Measurements from ENCODE around the gene NAA38.

NAA38 gene

DNA sequence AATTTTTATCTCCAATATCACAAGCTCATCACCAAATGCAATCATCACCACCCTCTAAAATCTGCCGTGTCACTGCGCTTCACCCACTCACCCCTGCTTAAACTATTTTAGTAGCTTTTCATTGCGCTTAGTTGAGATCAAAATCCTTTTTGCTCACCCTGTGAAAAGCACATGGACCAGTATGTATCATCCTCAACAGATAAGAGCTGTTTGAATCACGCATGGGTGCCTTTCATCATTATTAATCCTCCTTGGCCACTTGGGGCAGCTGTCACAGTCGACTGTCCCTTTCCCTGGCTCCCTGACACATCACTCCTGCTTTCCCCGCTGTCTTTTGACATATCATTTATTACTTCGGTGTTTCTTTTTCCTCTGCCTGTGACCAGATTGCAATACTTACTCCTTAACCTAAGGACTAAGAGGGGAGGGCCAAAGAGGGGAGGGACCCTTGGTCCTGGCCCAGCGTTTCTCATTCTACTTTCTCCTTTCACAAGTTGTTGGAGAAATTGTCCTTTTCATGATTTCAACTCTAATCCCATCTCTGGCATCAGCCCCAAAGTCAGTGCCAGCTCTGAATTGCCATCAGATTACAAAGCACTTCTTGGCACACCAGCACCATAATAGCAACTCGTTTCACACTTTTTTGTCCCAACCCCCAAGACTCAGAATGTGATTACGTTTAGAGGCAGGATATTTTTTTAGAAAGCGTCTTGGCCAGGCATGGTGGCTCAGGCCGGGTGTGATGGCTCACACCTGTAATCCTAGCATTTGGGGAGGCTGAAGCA, 32.0 kb downstream of the NAA38 start:
- no peak overlapping the region for H3K9ac ChIP-seq (ENCODE audit: low read depth, low read length)
- H3K27me3 ChIP-seq (ENCODE audit: control insufficient read depth, insufficient read depth, low read length), result peaks cover 23% of the 10 kb centered on the region
- H3K4me2 ChIP-seq (ENCODE audit: low read length), result no peak overlapping the region
- H3K36me3 ChIP-seq (ENCODE audit: insufficient read depth, low read length), result no peaks in the 10 kb centered on the region
- no peak overlapping the region for H3K4me3 ChIP-seq (ENCODE audit: low read length)
- no peaks in the 10 kb centered on the region for H3K9me3 ChIP-seq (replicated peaks; ENCODE audit: low read length)
- H3K4me1 ChIP-seq (ENCODE audit: control insufficient read depth, insufficient read depth, low read length), result peaks cover 10% of the 10 kb centered on the region

DNA sequence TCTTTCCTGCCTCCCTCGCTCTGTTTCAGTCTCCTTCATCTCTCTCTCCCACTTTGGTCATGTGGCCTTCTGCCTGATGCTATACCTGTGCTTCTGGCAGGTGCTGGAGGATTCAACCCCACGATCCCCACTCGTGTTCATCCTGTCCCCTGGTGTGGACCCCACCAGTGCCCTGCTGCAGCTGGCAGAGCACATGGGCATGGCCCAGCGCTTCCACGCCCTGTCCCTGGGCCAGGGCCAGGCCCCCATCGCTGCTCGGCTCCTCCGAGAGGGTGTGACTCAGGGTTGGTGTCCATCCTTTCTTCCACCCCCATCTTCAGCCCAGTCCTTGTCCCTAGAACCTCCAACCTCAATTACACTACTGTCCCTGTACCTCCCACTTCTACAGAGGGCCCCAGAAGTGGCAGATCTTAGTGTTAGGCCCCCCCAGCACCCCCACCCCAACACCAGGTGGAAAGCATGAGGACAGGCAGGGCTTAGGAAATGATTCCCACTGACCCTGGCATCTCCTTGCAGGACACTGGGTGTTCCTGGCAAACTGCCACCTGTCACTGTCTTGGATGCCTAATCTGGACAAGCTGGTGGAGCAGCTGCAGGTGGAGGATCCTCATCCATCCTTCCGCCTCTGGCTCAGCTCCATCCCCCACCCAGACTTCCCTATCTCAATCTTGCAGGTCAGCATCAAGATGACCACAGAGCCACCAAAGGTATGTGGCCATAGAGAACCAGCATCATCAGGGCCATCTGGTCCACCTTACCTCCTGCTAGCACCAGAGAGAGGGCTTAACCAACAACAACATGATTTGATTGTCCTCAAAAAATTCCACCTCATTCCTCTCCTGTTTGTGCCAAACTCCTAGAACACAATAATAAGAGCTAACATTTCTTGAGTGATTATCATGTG, 33.1 kb downstream of the NAA38 start:
- no peak overlapping the region for H3K9ac ChIP-seq (ENCODE audit: low read depth, low read length)
- no peak overlapping the region for H3K4me2 ChIP-seq (ENCODE audit: low read length)
- peaks cover 30% of the 10 kb centered on the region for H3K27me3 ChIP-seq (ENCODE audit: control insufficient read depth, insufficient read depth, low read length)

DNA sequence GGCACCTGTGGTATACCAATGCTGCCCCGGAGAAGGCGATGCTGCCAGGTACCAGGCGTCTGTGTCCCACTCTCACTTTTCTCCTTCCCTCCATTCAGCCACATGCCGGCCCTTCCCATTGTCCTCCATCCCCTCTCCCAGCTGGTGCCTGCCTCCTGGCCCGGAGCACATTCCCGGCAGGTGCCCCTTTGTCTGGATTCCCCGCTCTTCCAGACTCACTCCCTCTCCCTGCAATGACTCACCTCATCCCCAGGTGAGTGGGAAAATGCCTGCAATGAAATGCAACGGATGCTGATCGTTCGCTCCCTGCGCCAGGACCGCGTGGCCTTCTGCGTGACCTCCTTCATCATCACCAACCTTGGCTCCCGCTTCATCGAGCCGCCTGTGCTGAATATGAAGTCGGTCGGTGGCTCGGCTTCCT, 33.8 kb downstream of the NAA38 start:
- H3K4me1 ChIP-seq (ENCODE audit: control insufficient read depth, insufficient read depth, low read length), result peaks cover 10% of the 10 kb centered on the region
- H3K4me2 ChIP-seq (ENCODE audit: low read length), result no peak overlapping the region
- no peak overlapping the region for H3K4me3 ChIP-seq (ENCODE audit: low read length)
- no peak overlapping the region for H3K9ac ChIP-seq (ENCODE audit: low read depth, low read length)
- H3K36me3 ChIP-seq (ENCODE audit: insufficient read depth, low read length), result no peaks in the 10 kb centered on the region
- no peaks in the 10 kb centered on the region for H3K9me3 ChIP-seq (replicated peaks; ENCODE audit: low read length)
- peaks cover 36% of the 10 kb centered on the region for H3K27me3 ChIP-seq (ENCODE audit: control insufficient read depth, insufficient read depth, low read length)

More for the DNA sequence above, 33.1 kb downstream of the NAA38 start:
- no peaks in the 10 kb centered on the region for H3K36me3 ChIP-seq (ENCODE audit: insufficient read depth, low read length)
- H3K4me3 ChIP-seq (ENCODE audit: low read length), result no peak overlapping the region
- H3K9me3 ChIP-seq (replicated peaks; ENCODE audit: low read length), result no peaks in the 10 kb centered on the region
- H3K4me1 ChIP-seq (ENCODE audit: control insufficient read depth, insufficient read depth, low read length), result peaks cover 10% of the 10 kb centered on the region

DNA sequence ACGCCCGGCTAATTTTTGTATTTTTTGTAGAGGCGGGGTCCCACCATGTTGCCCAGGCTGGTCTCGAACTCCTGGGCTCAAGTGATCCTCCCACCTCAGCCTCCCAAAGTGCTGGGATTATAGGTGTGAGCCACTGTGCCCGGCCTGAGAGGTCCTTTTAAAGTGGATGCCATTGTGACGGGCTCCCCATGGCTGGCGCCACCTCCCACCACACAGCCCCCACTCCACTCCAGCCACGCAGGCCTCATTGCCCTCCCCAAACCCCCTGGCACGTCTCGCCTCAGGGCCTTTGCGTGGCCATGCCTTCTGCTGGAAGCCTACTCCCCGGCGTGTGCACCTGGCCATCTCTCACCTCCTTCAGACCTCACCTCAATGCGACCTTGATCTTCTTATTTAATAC, 35.2 kb downstream of the NAA38 start:
- Histone ChIP-seq H3K36me3 (ENCODE audit: insufficient read depth, low read length) (no peaks in the 10 kb centered on the region), H3K4me1 (ENCODE audit: control insufficient read depth, insufficient read depth, low read length) (peaks cover 10% of the 10 kb centered on the region), H3K27me3 (ENCODE audit: control insufficient read depth, insufficient read depth, low read length) (peaks cover 44% of the 10 kb centered on the region), H3K4me3 (ENCODE audit: low read length) (no peak overlapping the region), H3K4me2 (ENCODE audit: low read length) (no peak overlapping the region), H3K9me3 (replicated peaks; ENCODE audit: low read length) (no peaks in the 10 kb centered on the region), H3K9ac (ENCODE audit: low read depth, low read length) (no peak overlapping the region)

DNA sequence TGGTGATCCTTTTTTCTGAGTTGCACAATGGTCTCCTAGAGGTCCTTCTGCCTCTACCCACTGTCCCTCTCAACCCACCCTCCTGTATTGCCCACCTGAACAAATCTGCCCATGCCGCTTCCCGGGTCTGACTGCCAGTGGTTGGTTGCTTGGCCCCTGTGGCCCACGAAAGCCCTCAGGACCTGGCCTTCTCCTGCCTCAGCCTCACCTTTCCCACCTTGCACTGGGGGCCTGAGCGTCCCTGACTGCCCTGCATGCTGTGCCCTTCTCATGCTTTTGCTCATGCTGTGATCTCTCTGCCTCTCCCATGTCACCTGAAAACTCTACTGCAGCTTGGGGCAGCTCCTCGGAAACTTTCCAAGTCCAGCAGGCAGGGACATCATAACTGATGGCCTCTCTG, 37.1 kb downstream of the NAA38 start:
- Histone ChIP-seq H3K4me2 (ENCODE audit: low read length) (no peak overlapping the region), H3K9me3 (replicated peaks; ENCODE audit: low read length) (no peaks in the 10 kb centered on the region), H3K4me1 (ENCODE audit: control insufficient read depth, insufficient read depth, low read length) (peaks cover 4% of the 10 kb centered on the region), H3K27me3 (ENCODE audit: control insufficient read depth, insufficient read depth, low read length) (peaks cover 56% of the 10 kb centered on the region), H3K4me3 (ENCODE audit: low read length) (no peak overlapping the region), H3K36me3 (ENCODE audit: insufficient read depth, low read length) (no peaks in the 10 kb centered on the region), H3K9ac (ENCODE audit: low read depth, low read length) (no peak overlapping the region)

DNA sequence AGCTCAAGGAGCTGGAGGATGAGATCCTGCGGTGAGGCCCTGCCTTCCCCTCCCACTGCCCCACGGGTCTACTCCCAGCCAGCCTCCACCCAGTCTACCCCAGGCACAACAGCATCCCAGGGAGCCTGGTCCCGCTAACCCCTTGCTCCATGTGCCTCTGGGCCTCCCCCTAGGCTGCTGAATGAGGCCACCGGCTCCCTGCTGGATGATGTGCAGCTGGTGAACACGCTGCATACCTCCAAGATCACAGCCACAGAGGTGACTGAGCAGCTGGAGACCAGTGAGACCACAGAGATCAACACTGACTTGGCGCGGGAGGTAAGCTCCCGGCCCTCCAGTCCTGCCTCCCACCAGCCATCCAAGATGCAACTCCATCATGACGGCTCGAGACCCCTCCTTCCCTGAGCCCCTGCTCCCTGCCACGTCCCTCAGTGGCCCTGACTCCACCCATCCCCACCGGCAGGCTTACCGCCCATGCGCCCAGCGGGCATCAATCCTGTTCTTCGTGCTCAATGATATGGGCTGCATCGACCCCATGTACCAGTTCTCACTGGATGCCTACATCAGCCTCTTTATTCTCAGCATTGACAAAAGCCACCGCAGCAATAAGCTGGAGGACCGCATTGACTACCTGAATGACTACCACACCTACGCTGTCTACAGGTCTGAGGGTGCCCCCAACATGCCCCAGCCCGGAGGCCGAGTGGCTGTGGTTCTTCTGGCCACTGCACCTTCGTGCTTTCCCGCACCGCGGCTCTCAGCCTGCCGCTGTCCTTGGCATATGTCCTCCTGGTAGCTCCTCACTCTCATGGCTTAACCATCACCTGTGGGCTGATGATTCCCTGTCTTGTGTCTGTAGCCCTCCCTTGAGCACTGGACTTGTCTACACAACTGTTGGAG, 38.4 kb downstream of the NAA38 start:
- H3K36me3 ChIP-seq (ENCODE audit: insufficient read depth, low read length), result no peaks in the 10 kb centered on the region

DNA sequence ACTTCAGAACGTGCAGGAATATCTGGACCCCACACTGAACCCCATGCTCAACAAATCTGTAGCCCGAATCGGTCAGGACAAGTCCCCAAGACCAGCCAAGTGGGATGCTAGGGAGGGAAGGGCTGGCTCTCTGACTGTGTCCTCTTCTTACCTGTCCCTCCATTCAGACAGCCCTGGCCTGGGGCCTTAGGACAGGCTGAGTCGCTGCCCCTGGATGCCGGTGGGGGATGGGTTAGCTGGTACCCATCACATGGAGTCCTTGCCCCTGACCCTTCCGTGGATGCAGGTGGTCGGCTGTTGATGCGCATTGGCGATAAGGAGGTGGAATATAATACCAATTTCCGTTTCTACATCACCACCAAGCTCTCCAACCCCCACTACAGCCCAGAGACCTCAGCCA, 39.3 kb downstream of the NAA38 start:
- Histone ChIP-seq H3K4me3 (ENCODE audit: low read length) (no peak overlapping the region), H3K36me3 (ENCODE audit: insufficient read depth, low read length) (no peaks in the 10 kb centered on the region), H3K4me1 (ENCODE audit: control insufficient read depth, insufficient read depth, low read length) (no peaks in the 10 kb centered on the region), H3K27me3 (ENCODE audit: control insufficient read depth, insufficient read depth, low read length) (peaks cover 52% of the 10 kb centered on the region), H3K9ac (ENCODE audit: low read depth, low read length) (no peak overlapping the region), H3K4me2 (ENCODE audit: low read length) (no peak overlapping the region), H3K9me3 (replicated peaks; ENCODE audit: low read length) (no peaks in the 10 kb centered on the region)

More for the DNA sequence above, 38.4 kb downstream of the NAA38 start:
- H3K4me1 ChIP-seq (ENCODE audit: control insufficient read depth, insufficient read depth, low read length), result no peaks in the 10 kb centered on the region
- H3K9me3 ChIP-seq (replicated peaks; ENCODE audit: low read length), result no peaks in the 10 kb centered on the region
- H3K4me2 ChIP-seq (ENCODE audit: low read length), result no peak overlapping the region
- peaks cover 52% of the 10 kb centered on the region for H3K27me3 ChIP-seq (ENCODE audit: control insufficient read depth, insufficient read depth, low read length)
- no peak overlapping the region for H3K4me3 ChIP-seq (ENCODE audit: low read length)
- no peak overlapping the region for H3K9ac ChIP-seq (ENCODE audit: low read depth, low read length)

DNA sequence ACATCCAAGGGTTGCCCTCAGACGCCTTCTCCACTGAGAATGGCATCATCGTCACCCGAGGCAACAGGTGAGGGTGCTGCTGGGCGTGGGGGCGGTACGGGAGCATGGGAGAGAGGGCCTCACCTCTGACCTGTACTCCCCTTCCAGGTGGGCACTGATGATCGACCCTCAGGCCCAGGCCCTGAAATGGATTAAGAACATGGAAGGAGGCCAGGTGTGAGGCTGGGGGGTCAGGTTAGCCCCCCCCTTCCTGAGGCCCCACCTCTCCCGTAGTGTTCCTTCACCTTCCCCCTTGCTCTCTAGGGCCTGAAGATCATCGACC, 39.8 kb downstream of the NAA38 start:
- Histone ChIP-seq H3K4me1 (ENCODE audit: control insufficient read depth, insufficient read depth, low read length) (no peaks in the 10 kb centered on the region), H3K9me3 (replicated peaks; ENCODE audit: low read length) (no peaks in the 10 kb centered on the region), H3K27me3 (ENCODE audit: control insufficient read depth, insufficient read depth, low read length) (peaks cover 52% of the 10 kb centered on the region), H3K9ac (ENCODE audit: low read depth, low read length) (no peak overlapping the region), H3K4me3 (ENCODE audit: low read length) (no peak overlapping the region), H3K36me3 (ENCODE audit: insufficient read depth, low read length) (no peaks in the 10 kb centered on the region), H3K4me2 (ENCODE audit: low read length) (no peak overlapping the region)

DNA sequence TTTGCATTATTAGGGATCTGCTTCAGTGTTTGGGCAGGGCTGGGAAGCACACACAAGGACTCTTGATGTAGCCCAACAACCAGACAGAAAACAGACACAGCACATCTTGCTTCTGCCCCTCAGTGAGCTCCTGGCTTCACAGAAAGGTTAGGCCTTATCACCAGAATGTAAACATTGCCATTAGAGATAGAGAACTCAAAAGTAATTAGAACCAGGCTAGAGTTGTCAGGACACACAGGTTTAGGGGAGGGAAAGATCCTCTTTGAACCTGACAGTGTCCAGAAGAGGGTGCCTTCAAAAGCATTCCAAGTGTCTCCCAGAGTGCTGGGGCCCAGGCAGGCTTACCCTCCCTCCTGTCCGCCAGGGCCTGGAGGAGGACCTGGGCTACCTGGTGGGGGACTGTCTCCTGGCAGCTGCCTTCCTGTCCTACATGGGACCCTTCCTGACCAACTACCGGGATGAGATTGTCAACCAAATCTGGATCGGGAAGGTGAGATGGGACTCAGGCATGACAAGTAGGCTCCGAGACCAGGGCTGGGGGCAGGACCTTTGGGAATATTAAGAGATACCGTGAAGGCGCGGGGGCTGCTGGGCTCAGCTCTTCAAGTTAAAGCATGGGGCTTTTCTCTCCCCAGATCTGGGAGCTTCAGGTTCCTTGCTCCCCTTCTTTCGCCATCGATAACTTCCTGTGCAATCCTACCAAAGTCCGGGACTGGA, 40.3 kb downstream of the NAA38 start:
- Histone ChIP-seq H3K4me1 (ENCODE audit: control insufficient read depth, insufficient read depth, low read length) (no peaks in the 10 kb centered on the region), H3K9ac (ENCODE audit: low read depth, low read length) (no peak overlapping the region), H3K9me3 (replicated peaks; ENCODE audit: low read length) (no peaks in the 10 kb centered on the region), H3K4me3 (ENCODE audit: low read length) (no peak overlapping the region), H3K4me2 (ENCODE audit: low read length) (no peak overlapping the region), H3K27me3 (ENCODE audit: control insufficient read depth, insufficient read depth, low read length) (peaks cover 52% of the 10 kb centered on the region), H3K36me3 (ENCODE audit: insufficient read depth, low read length) (no peaks in the 10 kb centered on the region)

DNA sequence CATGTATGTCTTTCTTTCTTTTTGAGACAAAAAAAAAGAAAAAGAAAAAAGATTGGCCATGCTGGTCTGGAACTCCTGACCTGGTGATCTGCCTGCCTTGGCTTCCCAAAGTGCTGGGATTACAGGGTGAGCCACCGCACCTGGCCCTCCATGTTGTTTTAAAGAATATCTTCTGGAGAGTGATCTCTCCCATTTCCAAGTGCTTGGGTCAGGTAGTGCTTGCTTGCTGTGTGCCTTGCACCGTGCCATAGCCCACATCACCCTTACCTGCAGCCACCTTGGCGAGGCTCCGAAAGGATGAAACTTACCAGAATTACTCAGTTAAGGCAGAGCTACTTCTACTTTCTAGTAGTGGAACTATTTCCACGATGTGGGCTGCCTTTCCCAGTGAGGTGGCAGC, 42.4 kb downstream of the NAA38 start:
- H3K4me2 ChIP-seq (ENCODE audit: low read length), result no peak overlapping the region
- H3K4me3 ChIP-seq (ENCODE audit: low read length), result no peak overlapping the region
- H3K36me3 ChIP-seq (ENCODE audit: insufficient read depth, low read length), result no peaks in the 10 kb centered on the region
- peaks cover 47% of the 10 kb centered on the region for H3K27me3 ChIP-seq (ENCODE audit: control insufficient read depth, insufficient read depth, low read length)
- H3K9me3 ChIP-seq (replicated peaks; ENCODE audit: low read length), result no peaks in the 10 kb centered on the region
- H3K4me1 ChIP-seq (ENCODE audit: control insufficient read depth, insufficient read depth, low read length), result no peaks in the 10 kb centered on the region
- no peak overlapping the region for H3K9ac ChIP-seq (ENCODE audit: low read depth, low read length)
